GM10266 (cell line): Measurements from ENCODE around the gene PLEKHA1.

Experiments used
- DNase-seq: peaks from one replicate; pipeline ENCODE4 v3.0.0; 2012; ENCODE audit errors: extremely low spot score
- TF ChIP-seq, protein P1 (sequence below): IDR thresholded peaks from 2 replicates; pipeline ENCODE4 v1.5.1; 2012; ENCODE audit warnings: mild to moderate bottlenecking, low read depth; ENCODE audit not compliant: control insufficient read depth, insufficient read depth; ENCODE audit errors: missing control alignments

PLEKHA1 gene

DNA sequence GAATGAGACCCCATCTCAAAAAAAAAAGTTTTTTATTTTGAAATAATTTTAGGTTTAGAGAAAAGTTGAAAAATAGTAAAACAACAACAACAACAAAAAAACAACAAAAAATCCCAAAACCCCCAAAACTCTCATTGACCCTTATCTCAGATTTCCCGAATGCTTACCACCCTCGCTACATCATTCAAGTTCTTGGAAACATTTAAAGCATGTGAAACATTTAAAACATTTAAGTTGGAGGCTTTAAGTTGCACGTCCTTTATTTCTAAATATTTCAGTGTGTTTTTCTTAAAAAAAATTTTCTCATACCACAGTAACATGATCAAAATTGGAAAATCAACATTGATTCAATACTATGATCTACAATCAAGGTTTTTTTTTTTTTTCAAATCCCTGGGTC lies 79.6 kb downstream of the PLEKHA1 start:
- no peak for DNase-seq
- TF ChIP-seq, protein P1, sequence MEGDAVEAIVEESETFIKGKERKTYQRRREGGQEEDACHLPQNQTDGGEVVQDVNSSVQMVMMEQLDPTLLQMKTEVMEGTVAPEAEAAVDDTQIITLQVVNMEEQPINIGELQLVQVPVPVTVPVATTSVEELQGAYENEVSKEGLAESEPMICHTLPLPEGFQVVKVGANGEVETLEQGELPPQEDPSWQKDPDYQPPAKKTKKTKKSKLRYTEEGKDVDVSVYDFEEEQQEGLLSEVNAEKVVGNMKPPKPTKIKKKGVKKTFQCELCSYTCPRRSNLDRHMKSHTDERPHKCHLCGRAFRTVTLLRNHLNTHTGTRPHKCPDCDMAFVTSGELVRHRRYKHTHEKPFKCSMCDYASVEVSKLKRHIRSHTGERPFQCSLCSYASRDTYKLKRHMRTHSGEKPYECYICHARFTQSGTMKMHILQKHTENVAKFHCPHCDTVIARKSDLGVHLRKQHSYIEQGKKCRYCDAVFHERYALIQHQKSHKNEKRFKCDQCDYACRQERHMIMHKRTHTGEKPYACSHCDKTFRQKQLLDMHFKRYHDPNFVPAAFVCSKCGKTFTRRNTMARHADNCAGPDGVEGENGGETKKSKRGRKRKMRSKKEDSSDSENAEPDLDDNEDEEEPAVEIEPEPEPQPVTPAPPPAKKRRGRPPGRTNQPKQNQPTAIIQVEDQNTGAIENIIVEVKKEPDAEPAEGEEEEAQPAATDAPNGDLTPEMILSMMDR: no peak

- TF ChIP-seq, protein P1: no peak
- no peak for DNase-seq
Measured at GRCh38 chr10:122454603-122455080, 80.1 kb downstream of the PLEKHA1 start, which contains the start of gene ARMS2. Gene ARMS2, plus strand, starts transcription at chr10:122454653. Its CDS starts 75 bp downstream, at chr10:122454728.

DNA sequence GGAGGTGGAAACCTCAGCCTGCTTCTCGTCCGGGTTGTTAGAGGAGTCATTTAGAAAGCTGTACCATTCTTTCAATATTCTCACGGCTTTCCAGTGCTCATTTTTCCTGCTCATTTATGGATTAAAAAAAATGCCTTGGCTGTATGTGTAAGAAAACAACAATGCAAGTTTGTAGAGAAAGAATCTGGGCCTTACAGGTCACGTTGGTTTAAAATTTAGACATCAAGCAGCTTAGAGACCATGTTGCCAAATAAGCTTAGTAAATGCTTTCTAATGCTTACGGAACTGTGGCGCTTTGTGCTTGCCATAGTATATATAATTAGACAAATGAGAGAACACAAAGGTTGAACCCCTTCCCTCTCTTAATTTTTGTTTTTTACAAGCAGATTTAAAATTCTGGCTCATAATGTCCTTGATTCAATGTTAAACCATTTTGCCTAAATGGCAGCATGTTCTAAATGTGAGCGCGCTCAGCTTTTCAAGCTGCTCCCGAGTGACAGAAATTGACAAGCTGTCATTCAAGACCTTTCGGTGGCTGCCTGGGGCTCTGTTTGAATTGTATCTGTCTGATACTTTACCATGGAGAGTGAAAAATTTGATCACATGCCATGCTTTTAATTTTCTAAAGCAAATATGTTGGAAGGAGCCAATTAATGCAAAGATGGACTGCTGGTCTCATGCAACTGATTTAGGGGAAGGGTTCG lies 81.0 kb downstream of the PLEKHA1 start:
- TF ChIP-seq, protein P1: no peak
- DNase-seq: no peak

- no peak for DNase-seq
- TF ChIP-seq, protein P1: no peak
Measured at GRCh38 chr10:122457934-122458333, 83.4 kb downstream of the PLEKHA1 start.

GRCh38 chr10:122458693-122459092 lies 84.2 kb downstream of the PLEKHA1 start:
- DNase-seq: no peak
- TF ChIP-seq, protein P1: no peak

GRCh38 chr10:122459561-122460273 lies 85.2 kb downstream of the PLEKHA1 start:
- no peak for DNase-seq
- TF ChIP-seq, protein P1: no peak

DNA sequence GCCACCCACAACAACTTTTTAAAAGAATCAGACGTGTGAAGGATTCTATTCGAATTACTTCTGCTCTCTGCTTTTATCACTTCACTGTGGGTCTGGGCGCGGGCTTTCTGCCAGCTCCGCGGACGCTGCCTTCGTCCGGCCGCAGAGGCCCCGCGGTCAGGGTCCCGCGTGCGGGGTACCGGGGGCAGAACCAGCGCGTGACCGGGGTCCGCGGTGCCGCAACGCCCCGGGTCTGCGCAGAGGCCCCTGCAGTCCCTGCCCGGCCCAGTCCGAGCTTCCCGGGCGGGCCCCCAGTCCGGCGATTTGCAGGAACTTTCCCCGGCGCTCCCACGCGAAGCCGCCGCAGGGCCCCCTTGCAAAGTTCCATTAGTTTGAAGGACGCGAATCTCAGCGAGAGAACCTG lies 86.4 kb downstream of the PLEKHA1 start:
- TF ChIP-seq, protein P1: no peak
- no peak for DNase-seq
